Stimulated activated CD8-positive, alpha-beta memory T cell treated with anti-CD3 and anti-CD28 coated beads, Interleukin-12 subunit alpha, Interleukin-12 subunit beta, amount 100 ng/mL, for 1 hour (primary cell): ENCODE data around the gene RASA4B.
A peak's percentile ranks its signal among the peaks of the same experiment; 100 is the strongest.
"Not testable (repeated sequence)": the region's sequence is repeated elsewhere in the genome, so short reads cannot be mapped to it uniquely, and the experiment has no call there.

Experiments used
- DNase-seq: peaks from one replicate; pipeline ENCODE4 v3.0.0-alpha.2; 2020; ENCODE audit warnings: low read depth

The RASA4B gene

DNA sequence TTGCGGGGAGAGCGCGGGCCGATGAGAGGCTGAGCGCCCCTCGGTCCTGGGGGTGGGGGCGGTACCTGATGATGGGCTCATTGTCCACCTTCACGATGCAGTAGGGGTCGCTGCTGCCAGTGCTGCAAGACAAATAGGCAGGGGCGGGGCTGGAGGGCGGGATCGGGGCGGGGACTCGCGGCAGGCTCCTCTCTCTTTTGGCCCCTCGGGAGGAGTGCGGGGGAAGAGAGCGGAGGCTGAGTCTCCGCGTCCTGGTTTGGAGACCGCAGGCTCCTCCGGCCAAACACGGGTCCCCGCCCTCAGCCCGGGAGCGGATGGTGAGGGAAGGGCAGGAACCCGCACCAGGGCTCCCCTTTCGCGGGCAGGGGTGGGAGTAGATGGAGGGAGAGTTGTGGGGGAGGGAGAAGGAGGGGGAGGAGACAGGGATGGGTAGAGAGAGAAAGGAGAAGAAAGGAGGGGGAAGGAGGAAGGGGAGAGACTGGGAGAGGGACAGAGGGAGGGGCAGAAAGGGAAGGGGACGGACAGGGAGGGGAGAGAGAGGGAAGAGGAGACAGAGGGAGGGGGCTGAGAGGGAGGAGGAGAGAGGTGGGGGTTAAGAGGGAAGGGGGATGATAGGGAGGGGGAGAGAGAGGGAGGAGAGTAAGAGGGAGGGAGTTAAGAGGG is 5.6 kb downstream of the RASA4B start:
- DNase-seq = not testable (repeated sequence)

GRCh38 chr7:102510575-102510974 is 7.0 kb downstream of the RASA4B start:
- DNase-seq = not testable (repeated sequence)

GRCh38 chr7:102507410-102508088 is 10.0 kb downstream of the RASA4B start:
- DNase-seq = not testable (repeated sequence)

DNA sequence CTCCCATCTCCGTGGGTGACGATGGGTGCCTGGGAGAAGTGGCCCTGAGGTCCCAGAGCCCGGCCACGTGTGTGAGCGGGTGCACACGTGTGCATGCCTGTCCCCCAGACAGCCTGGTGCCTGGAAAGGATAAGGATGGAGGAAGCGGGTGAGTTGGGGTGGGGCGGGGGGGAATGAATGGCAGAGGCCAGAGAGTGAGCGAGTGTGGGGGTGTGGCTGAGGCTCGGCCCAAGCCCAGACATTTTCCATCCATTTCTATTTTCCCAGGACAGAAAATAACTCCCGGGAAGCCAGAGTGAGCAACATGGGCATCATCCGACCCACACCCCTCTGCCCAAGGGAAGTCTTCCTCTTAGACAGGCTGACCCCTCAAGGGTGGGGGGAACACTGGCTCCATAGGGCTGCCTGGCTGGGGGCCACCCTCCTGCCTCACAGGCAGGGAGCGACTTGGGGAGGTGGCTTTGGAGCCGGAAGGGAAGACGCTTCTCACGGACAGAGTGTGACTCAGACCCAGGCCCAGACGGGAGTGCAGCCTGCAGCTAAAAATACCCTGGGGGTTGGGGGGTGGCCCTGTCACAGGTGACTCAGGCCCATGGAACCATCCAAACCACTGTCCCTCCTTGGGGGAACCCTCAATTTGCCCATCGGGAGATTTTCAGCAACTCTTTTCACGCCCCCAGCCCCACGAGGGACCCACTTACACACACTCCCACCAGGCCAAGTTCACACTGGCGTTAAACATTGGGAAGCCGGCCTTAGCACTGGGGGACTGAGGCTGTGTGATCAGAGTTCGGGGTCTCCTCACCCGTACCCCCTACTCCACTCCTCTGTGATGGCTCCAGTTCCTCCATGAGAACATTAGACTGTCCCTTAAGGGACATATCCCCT is 12.0 kb downstream of the RASA4B start:
- DNase-seq = not testable (repeated sequence)

GRCh38 chr7:102503141-102503540 is 14.4 kb downstream of the RASA4B start:
- DNase-seq = not testable (repeated sequence)

DNA sequence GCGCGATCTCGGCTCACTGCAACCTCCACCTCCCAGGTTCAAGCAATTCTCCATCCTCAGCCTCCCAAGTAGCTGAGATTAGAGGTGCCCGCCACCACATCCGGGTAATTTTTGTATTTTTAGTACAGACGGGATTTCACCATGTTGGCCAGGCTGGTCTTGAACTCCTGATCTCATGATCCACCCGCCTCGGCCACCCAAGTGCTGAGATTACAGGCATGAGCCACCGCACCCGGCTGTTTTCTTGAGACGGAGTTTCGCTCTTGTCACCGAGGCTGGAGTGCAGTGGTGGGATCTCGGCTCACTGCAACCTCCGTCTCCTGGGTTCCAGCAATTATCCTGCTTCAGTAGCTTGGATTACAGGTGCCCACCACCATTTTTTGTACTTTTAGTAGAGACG is 19.3 kb downstream of the RASA4B start:
- DNase-seq = not testable (repeated sequence)

DNA sequence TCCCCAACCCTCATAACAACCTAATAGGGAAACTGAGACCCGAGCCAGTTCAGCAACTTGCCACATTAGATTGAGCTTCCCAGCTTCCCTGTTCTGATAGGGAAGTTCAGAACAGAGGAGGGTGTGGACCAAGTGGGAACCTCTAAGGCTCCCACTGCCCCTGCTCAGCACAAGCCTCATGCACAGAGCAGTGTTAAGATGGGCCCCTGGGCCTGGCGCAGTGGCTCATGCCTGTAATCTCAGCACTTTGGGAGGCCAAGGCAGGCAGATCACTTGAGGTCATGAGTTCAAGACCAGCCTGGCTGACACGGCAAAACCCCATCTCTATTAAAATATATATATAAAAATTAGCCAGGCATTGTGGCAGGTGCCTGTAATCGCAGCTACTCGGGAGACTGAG is 20.3 kb downstream of the RASA4B start:
- not testable (repeated sequence) for DNase-seq

DNA sequence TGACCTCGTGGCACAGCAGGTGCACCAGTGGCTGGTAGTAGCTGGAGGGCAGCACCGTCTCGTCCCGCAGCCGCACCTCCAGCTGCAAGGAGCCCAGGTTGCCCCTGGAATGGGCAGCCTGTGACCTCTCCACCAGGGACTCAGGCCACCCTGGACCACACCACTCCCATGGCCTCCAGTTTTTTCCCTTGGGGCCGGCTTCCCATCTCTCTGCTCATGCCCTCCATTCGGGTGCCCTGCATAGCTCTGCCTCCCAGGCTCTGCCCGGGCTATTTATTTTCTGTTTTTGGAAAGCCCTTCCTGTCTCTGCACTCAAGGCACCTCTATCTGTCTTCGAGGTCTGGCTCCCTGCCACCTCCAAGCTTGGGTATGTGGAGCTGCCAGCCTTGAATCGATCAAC is 20.7 kb downstream of the RASA4B start:
- DNase-seq = not testable (repeated sequence)

DNA sequence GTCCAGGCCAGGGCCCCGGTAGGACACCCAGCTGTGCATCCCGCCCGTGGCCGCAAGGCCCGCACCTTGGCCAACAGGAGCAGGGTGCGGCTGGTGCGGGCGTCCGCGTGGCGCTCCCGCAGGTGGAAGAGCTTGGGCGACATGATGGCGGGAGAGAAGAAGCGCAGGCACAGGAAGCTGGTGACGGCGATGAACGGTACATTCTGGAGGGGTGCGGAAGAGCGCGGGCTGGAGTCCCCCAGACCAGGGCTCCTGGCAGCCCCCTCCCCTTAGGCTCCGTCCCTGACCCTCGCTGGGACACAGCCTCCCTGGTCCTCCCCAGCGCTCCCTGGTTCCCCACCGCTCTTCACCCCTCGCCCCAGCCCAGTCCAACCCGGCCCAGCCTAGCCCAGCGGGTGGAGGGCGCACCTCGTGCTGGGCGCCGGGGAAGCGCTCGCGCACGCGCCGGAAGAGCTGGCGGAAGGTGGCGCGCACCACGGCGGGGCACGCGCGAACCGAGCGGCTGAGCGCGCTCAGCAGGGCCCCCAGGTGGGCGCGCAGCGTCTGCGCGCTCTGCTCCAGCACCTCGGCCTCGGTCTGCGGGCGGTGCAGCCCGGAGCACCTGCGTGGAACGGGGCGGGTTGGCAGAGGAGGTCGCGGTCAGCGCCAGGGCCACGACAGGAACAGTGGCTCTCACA is 23.0 kb downstream of the RASA4B start:
- DNase-seq = not testable (repeated sequence)

DNA sequence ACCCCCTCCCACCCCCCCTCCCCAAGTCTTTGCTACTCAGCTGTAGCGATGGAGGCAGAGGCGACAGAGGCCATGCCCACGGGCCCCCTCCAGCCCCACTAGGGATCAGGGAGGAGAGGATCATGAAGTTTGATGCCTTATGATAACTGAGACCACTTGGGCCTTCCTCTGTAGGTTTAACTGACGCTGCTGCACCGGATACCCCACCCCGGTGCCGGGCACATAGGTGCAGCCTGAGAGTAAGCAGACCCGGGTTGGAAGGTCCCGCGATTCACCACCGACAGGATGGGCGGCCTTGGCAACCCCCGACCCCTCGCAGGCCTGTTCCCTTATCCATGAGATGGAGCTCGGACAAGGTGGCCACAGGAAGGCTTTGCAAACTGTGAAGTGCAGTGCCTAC is 23.6 kb downstream of the RASA4B start:
- not testable (repeated sequence) for DNase-seq

DNA sequence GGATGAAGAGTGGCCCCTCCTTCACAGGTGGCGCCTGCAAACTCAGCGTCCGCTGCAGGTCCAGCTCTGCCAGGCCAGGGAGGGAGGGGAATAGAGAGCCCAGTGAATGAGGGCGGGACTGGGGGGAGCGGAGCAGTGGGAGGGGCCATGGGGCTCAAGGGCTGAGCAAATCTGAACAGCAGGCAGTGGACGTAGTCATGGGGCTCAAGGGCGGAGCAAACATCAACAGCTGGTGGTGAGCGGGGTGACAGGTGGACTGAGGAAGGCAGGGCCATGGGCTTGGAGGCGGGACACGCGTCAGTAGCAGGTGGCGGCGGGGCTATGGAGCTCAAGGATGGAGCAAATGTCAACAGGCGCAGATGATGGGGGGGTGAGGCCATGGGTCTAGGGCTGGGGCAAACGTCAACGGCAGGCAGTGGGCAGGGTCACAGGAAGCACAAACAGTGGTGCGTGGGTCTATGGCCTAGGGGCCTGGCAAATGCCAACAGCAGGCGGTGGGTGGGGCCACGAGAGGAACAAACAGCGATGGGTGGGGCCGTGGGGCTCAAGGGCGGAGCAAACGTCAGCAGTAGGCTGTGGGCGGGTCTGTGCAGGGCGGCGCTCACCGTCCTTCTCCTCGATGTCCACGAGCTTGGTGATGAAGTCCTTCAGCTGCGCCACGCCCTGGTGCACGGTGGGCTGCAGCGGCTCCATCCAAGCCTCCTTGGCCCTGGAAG is 24.2 kb downstream of the RASA4B start:
- DNase-seq = not testable (repeated sequence)

- DNase-seq = not testable (repeated sequence)
Measured at GRCh38 chr7:102490529-102491075, 27.0 kb downstream of the RASA4B start.

DNA sequence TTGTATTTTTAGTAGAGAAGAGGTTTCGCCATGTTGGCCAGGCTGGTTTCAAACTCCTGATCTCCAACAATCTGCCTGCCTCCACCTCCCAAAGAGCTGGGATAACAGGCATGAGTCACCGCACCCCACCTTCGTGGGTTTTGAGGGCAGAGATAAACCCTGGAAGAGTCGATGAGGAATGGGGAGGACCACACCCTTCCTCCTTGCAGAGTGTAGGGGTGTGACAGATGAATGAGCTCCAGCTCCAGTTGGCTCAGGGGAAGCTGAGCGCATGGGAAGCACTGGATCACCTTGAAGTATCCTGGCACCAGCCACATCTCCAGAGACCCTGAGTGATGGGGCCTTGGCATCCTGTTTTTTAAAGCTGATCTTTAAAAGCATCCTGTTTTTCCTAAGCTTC is 33.3 kb downstream of the RASA4B start:
- DNase-seq = not testable (repeated sequence)

DNA sequence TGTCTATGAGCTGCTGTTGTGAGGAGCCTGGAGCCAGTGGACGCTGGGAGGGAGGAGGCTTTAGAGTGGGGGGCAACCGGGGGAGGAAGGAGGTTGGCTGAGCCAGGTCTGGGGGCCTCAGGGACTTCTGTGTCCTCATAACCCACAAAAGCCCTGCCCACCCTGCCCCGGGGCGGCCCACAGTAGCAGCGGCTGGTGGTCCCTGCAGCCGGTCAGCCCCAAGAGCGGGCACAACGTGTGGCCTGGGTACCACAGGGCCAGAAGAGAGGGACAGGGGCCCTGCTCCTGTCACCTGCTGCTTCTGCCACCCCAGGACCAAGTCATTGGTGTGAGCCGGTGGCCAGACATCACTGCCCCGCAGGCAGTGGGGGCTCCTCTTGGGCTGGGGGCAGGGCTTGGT is 35.6 kb downstream of the RASA4B start:
- not testable (repeated sequence) for DNase-seq

GRCh38 chr7:102479982-102480637 is 37.5 kb downstream of the RASA4B start:
- not testable (repeated sequence) for DNase-seq

DNA sequence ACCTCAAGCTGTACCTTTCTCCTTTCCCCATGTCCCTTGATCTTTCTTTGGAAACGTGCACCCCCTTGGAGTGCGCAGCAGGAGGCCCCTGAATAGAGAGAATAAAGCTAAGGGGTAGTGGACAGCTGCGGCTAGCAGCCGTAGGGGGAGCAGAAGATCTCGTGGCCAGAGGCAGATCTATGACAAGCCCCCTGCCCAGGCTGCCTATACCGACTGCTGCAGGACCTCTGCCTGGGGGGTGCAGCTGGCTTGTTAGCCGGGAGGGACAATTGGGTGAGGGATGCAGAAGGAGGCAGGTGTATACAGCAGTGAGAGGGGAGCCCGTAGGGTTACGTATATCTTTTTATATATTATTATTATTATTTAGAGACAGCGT is 38.4 kb downstream of the RASA4B start:
- not testable (repeated sequence) for DNase-seq

- peak; percentile 81 for DNase-seq
Measured at GRCh38 chr7:102478314-102479208, 39.0 kb downstream of the RASA4B start, which contains the start of gene POLR2J. Gene POLR2J (minus strand): TSS chr7:102478922. CDS start chr7:102478860, 62 bp downstream.

GRCh38 chr7:102474736-102475435 is 42.7 kb downstream of the RASA4B start:
- DNase-seq = not testable (repeated sequence)

GRCh38 chr7:102474116-102474515 is 43.5 kb downstream of the RASA4B start:
- DNase-seq = not testable (repeated sequence)
